Neural progenitor cell (in vitro differentiated cells): ENCODE results near the gene CHAF1A. TPM values are rescaled to one million over a fixed set of nuclear protein-coding genes. Genes with fewer than 3 reads are reported as not detected.

ENCODE experiments used
- DNase-seq: peaks from one replicate; pipeline ENCODE4 v3.0.0-alpha.2; 2016; ENCODE audit warnings: low spot score
- H2AFZ ChIP-seq: fragments of 200-600 bp; sonication (generic); replicated peaks from 2 replicates; pipeline ENCODE4 v1.6.1; 2016; ENCODE audit warnings: antibody characterized with exemption
- H3F3A ChIP-seq: fragments of 200-600 bp; sonication (generic); 2 replicates; pipeline ENCODE4 v1.6.1; 2016; ENCODE audit warnings: antibody characterized with exemption, low read depth
- H3K27ac ChIP-seq: fragments of 200-600 bp; sonication (generic); 2 replicates; pipeline ENCODE4 v1.5.1; 2016; ENCODE audit warnings: mild to moderate bottlenecking
- H3K27me3 ChIP-seq: fragments of 200-600 bp; sonication (generic); 2 replicates; pipeline ENCODE4 v1.6.1; 2016; ENCODE audit warnings: mild to moderate bottlenecking, moderate library complexity
- H3K36me3 ChIP-seq: fragments of 200-600 bp; sonication (generic); 2 replicates; pipeline ENCODE4 v1.5.1; 2016
- H3K4me1 ChIP-seq: fragments of 200-600 bp; sonication (generic); 2 replicates; pipeline ENCODE4 v1.6.1; 2016; ENCODE audit warnings: mixed run types
- H3K4me2 ChIP-seq: fragments of 200-600 bp; sonication (generic); 2 replicates; pipeline ENCODE4 v1.6.1; 2016
- H3K4me3 ChIP-seq: fragments of 200-600 bp; sonication (generic); 2 replicates; pipeline ENCODE4 v1.5.1; 2016
- H3K79me2 ChIP-seq: fragments of 200-600 bp; sonication (generic); 2 replicates; pipeline ENCODE4 v1.6.1; 2016; ENCODE audit warnings: low read depth
- H3K9ac ChIP-seq: fragments of 200-600 bp; sonication (generic); 2 replicates; pipeline ENCODE4 v1.6.1; 2016
- H3K9me3 ChIP-seq: fragments of 200-600 bp; sonication (generic); 2 replicates; pipeline ENCODE4 v1.5.1; 2016; ENCODE audit warnings: low read depth
- H4K20me1 ChIP-seq: fragments of 200-600 bp; sonication (generic); 2 replicates; pipeline ENCODE4 v1.6.1; 2016; ENCODE audit warnings: low read depth
- H3K27ac Mint-ChIP-seq: 3 replicates; pipeline ENCODE4 v1.8.0; 2021; ENCODE audit warnings: mixed read lengths
- H3K27me3 Mint-ChIP-seq: 2 replicates; pipeline ENCODE4 v1.8.0; 2022; ENCODE audit warnings: low read depth, mild to moderate bottlenecking, inconsistent platforms, moderate library complexity, mixed read lengths; ENCODE audit not compliant: insufficient read depth
- H3K36me3 Mint-ChIP-seq: 3 replicates; pipeline ENCODE4 v1.8.0; 2021; ENCODE audit warnings: mixed read lengths
- H3K4me1 Mint-ChIP-seq: 3 replicates; pipeline ENCODE4 v1.8.0; 2021; ENCODE audit warnings: mixed read lengths
- H3K4me3 Mint-ChIP-seq: 3 replicates; pipeline ENCODE4 v1.8.0; 2021; ENCODE audit warnings: mild to moderate bottlenecking, moderate library complexity, mixed read lengths
- H3K9me3 Mint-ChIP-seq: 3 replicates; pipeline ENCODE4 v1.8.0; 2020; ENCODE audit warnings: mixed read lengths
- EZH2 ChIP-seq: fragments of 200-600 bp; sonication (generic); IDR thresholded peaks from 2 replicates; pipeline ENCODE4 v1.6.1; 2017; ENCODE audit warnings: antibody characterized with exemption, mild to moderate bottlenecking, moderate library complexity
- EZH2phosphoT487 ChIP-seq: fragments of 200-600 bp; sonication (generic); IDR thresholded peaks from 2 replicates; pipeline ENCODE4 v1.6.1; 2017; ENCODE audit warnings: antibody characterized with exemption
- total RNA-seq: library from RNA; depleted of rRNA; stranded (reverse); fragments of >200 nt; gene quantifications from 2 replicates; pipeline ENCODE4 v1.2.3, GENCODE V29; 2015; ENCODE audit warnings: low replicate concordance
- TF ChIP-seq, protein P1 (sequence below): fragments of 200-600 bp; sonication (generic); IDR thresholded peaks from 2 replicates; pipeline ENCODE4 v1.5.1; 2017; ENCODE audit warnings: antibody characterized with exemption, mild to moderate bottlenecking

The CHAF1A gene
- total RNA-seq, 1 donor from 2014 or later = 37.5 TPM

DNA sequence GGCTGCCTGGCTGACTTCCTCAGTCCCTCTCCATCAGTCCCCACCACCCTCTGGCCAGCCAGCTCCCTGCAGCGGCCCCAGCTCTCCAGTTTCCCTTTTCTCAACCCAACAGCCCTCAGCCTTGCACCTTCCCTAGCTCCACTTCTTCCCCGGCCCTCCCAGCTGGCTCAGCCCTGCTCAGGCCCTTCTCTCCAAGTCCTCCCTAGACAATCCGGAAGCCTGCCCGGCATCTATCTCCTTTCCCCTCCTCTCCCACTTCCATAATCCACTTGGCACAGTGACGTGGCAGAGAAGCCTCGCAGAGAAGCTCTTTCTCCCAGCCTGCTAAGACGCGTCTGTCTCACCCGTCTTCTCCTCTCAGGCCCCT is 54.0 kb downstream of the CHAF1A start:
- Histone ChIP-seq H3K79me2 (no peaks in the 10 kb centered on the region), H3K27me3 (no peaks in the 10 kb centered on the region), H3K27ac (no peak overlapping the region), H2AFZ (peak overlapping the region; percentile 51), H4K20me1 (peaks cover 10% of the 10 kb centered on the region), H3K9ac (peak overlapping the region; percentile 29), H3K4me3 (peak overlapping the region; percentile 69), H3K36me3 (no peaks in the 10 kb centered on the region), H3K4me1 (peaks cover 16% of the 10 kb centered on the region), H3K9me3 (no peaks in the 10 kb centered on the region), H3K4me2 (peak overlapping the region; percentile 96), H3F3A (peaks cover 23% of the 10 kb centered on the region)
- Mint-ChIP-seq H3K9me3 (no peaks in the 10 kb centered on the region), H3K27ac (peak overlapping the region; percentile 87), H3K36me3 (no peaks in the 10 kb centered on the region), H3K4me3 (peak overlapping the region; percentile 93), H3K4me1 (peaks cover 24% of the 10 kb centered on the region), H3K27me3 (peaks cover 8% of the 10 kb centered on the region)
- peak; percentile 53 for DNase-seq
- TF ChIP-seq EZH2 (no peak), EZH2phosphoT487 (no peak)
- TF ChIP-seq, protein P1, sequence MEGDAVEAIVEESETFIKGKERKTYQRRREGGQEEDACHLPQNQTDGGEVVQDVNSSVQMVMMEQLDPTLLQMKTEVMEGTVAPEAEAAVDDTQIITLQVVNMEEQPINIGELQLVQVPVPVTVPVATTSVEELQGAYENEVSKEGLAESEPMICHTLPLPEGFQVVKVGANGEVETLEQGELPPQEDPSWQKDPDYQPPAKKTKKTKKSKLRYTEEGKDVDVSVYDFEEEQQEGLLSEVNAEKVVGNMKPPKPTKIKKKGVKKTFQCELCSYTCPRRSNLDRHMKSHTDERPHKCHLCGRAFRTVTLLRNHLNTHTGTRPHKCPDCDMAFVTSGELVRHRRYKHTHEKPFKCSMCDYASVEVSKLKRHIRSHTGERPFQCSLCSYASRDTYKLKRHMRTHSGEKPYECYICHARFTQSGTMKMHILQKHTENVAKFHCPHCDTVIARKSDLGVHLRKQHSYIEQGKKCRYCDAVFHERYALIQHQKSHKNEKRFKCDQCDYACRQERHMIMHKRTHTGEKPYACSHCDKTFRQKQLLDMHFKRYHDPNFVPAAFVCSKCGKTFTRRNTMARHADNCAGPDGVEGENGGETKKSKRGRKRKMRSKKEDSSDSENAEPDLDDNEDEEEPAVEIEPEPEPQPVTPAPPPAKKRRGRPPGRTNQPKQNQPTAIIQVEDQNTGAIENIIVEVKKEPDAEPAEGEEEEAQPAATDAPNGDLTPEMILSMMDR = no peak

DNA sequence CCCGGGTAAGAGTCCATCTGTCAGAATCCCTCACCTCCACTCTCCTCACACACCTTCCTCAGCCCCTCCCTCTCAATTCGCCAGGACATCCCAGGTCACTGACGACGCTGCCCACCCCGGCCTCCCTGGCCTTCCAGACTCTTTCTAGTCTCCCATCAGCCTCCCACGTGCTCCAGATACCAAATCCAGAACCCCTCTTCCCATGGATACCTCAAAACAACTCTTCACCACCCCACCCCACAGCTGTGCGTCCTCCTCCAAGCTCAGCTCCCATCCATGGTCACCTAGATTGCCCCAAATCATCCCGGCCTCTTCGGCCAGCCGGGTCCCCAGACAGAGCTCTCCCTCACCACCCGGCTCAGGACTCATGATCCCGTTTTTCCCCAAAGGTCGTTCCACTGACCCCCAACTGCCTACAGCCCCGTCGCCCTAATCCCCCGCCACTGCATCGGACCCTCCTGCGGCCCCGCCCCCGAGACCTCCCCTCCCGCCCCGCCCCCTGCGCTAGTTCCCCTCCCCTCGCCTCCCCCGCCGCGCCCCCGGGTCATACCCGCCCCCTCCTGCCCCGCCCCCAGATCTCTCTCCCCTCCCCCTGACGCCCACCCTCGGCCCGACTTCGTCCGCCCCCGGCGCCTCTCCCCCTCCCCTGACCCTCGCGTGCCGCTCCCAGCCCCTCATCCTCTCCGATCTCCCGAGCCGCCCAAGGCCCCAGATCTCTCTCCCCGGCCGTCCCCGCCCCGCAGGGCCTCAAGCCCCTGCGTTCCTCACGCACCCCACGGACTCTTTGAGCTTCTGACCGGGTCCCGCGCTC is 54.6 kb downstream of the CHAF1A start:
- TF ChIP-seq EZH2 (no peak), EZH2phosphoT487 (no peak)
- TF ChIP-seq, protein P1 = no peak
- H3K4me1 ChIP-seq = peaks cover 16% of the 10 kb centered on the region
- H3K4me3 ChIP-seq = peak overlapping the region; percentile 69
- Mint-ChIP-seq H3K36me3 (no peaks in the 10 kb centered on the region), H3K4me3 (peak overlapping the region; percentile 93), H3K27ac (peak overlapping the region; percentile 87), H3K4me1 (peaks cover 24% of the 10 kb centered on the region), H3K9me3 (no peaks in the 10 kb centered on the region), H3K27me3 (peaks cover 8% of the 10 kb centered on the region)
- DNase-seq = peak; percentile 93
- H3K9me3 ChIP-seq = no peaks in the 10 kb centered on the region
- H3K27ac ChIP-seq = peak overlapping the region; percentile 97
- no peaks in the 10 kb centered on the region for H3K79me2 ChIP-seq
- no peaks in the 10 kb centered on the region for H3K36me3 ChIP-seq
- peaks cover 22% of the 10 kb centered on the region for H3F3A ChIP-seq
- H3K9ac ChIP-seq = peak overlapping the region; percentile 69
- peaks cover 10% of the 10 kb centered on the region for H4K20me1 ChIP-seq
- no peaks in the 10 kb centered on the region for H3K27me3 ChIP-seq
- H3K4me2 ChIP-seq = peak overlapping the region; percentile 96
- peak overlapping the region; percentile 51 for H2AFZ ChIP-seq

DNA sequence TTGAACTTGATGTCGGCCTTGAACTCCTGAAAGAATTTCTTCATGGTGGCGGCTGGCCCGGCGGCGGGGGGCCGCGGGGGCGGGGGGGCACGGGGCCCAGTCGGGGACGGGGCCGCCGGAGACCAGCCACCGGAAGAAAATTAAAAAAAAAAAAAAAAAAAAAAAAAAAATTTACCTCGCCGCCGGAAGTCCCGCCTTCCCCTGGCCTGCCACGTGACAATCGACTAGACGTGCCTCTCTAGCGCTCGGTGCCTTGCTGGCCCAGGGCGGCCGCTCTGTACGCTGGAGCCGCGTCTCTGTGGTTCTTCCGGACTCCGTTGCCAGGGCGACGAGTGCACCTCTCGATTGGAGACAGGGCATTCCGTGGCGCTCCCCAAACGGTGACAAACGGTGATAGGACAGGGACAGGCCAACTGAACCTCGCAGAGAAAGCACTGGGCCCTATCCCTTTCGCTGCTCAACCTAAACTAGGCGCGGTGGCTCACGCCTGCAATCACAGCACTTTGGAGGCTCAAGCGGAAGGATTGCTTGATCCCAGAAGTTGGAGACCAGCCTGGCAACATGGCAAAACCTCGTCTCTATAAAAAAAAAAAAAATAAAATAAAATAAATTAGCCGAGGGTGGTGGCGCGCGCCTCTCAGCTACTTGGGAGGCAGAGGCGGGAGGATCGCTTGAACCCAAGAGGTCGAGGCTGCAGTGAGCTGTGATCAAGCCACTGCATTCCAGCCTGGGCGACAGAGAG is 55.4 kb downstream of the CHAF1A start, which contains the start of gene UBXN6:
Gene UBXN6 (minus strand): TSS at position 141 of the 742 bp plus-strand sequence. CDS start 97 bp downstream, at position 44.
- no peaks in the 10 kb centered on the region for H3K36me3 Mint-ChIP-seq
- peak within 1 kb of the TSS; percentile 51 for H2AFZ ChIP-seq
- peaks cover 22% of the 10 kb centered on the region for H3F3A ChIP-seq
- H3K9me3 ChIP-seq = no peaks in the 10 kb centered on the region
- H3K36me3 ChIP-seq = no peaks in the 10 kb centered on the region
- peaks cover 24% of the 10 kb centered on the region for H3K4me1 Mint-ChIP-seq
- H3K27me3 Mint-ChIP-seq = peaks cover 8% of the 10 kb centered on the region
- H3K27ac ChIP-seq = peak within 1 kb of the TSS; percentile 97
- peak within 1 kb of the TSS; percentile 69 for H3K4me3 ChIP-seq
- H3K4me1 ChIP-seq = peaks cover 16% of the 10 kb centered on the region
- no peaks in the 10 kb centered on the region for H3K27me3 ChIP-seq
- H3K4me2 ChIP-seq = peak within 1 kb of the TSS; percentile 96
- H3K79me2 ChIP-seq = no peaks in the 10 kb centered on the region
- DNase-seq = peak; percentile 100
- H3K9me3 Mint-ChIP-seq = no peaks in the 10 kb centered on the region
- peaks cover 10% of the 10 kb centered on the region for H4K20me1 ChIP-seq
- TF ChIP-seq, protein P1 = no peak
- TF ChIP-seq EZH2 (no peak), EZH2phosphoT487 (no peak)
- peak within 1 kb of the TSS; percentile 99 for H3K27ac Mint-ChIP-seq
- peak within 1 kb of the TSS; percentile 93 for H3K4me3 Mint-ChIP-seq
- peak within 1 kb of the TSS; percentile 69 for H3K9ac ChIP-seq
